Stimulated activated CD4-positive, alpha-beta T cell treated with anti-CD3 and anti-CD28 coated beads, Interleukin-4, amount 100 ng/mL, for 24 hours (primary cell): Measurements from ENCODE around the gene ACTG2.

ENCODE experiments used
- DNase-seq: peaks from one replicate; pipeline ENCODE4 v3.0.0-alpha.2; 2020

ACTG2 gene

GRCh38 chr2:73915437-73915993, 22.7 kb downstream of the ACTG2 start:
- no peak for DNase-seq

- DNase-seq, result no peak
Measured at GRCh38 chr2:73916666-73917065, 23.9 kb downstream of the ACTG2 start.

GRCh38 chr2:73917296-73917695, 24.5 kb downstream of the ACTG2 start:
- DNase-seq, result no peak

- DNase-seq, result no peak
Measured at GRCh38 chr2:73917696-73918207, 24.9 kb downstream of the ACTG2 start.

GRCh38 chr2:73918856-73919255, 26.0 kb downstream of the ACTG2 start:
- DNase-seq, result no peak

GRCh38 chr2:73919596-73920228, 26.9 kb downstream of the ACTG2 start:
- DNase-seq, result no peak

GRCh38 chr2:73920577-73921545, 28.1 kb downstream of the ACTG2 start:
- peak; percentile 45 for DNase-seq

- no peak for DNase-seq
Measured at GRCh38 chr2:73921581-73921980, 28.8 kb downstream of the ACTG2 start.

GRCh38 chr2:73922681-73923080, 29.9 kb downstream of the ACTG2 start:
- no peak for DNase-seq

GRCh38 chr2:73925033-73925704, 32.4 kb downstream of the ACTG2 start:
- DNase-seq, result no peak

GRCh38 chr2:73925853-73926492, 33.2 kb downstream of the ACTG2 start:
- DNase-seq, result no peak

- DNase-seq, result peak; percentile 97
Measured at GRCh38 chr2:73926493-73927327, 33.9 kb downstream of the ACTG2 start, which contains the start of gene DGUOK. DGUOK (plus strand) TSS chr2:73926880; CDS start chr2:73926911, 31 bp downstream.

GRCh38 chr2:73927344-73927743, 34.5 kb downstream of the ACTG2 start:
- DNase-seq, result no peak

GRCh38 chr2:73928963-73929347, 36.1 kb downstream of the ACTG2 start:
- no peak for DNase-seq

GRCh38 chr2:73930386-73930785, 37.6 kb downstream of the ACTG2 start:
- DNase-seq, result no peak

GRCh38 chr2:73931531-73932500, 39.0 kb downstream of the ACTG2 start:
- DNase-seq, result peak; percentile 74

- no peak for DNase-seq
Measured at GRCh38 chr2:73933194-73933593, 40.4 kb downstream of the ACTG2 start.

- no peak for DNase-seq
Measured at GRCh38 chr2:73935641-73936040, 42.8 kb downstream of the ACTG2 start.

GRCh38 chr2:73937103-73937885, 44.5 kb downstream of the ACTG2 start:
- DNase-seq, result no peak
